ENCODE results near the gene TCAP. TPM values are rescaled to one million over a fixed set of nuclear protein-coding genes. Genes with fewer than 3 reads are reported as not detected.

The TCAP gene
- 10 to 100 TPM in 1 of 9 donors, 1 to 10 TPM in 5, under 1 TPM in 2, not detected in 1; 0.78 to 13.6 (median 1.6) TPM for total RNA-seq
- polyA plus RNA-seq, result 10 to 100 TPM in 1 of 3 donors, 1 to 10 TPM in 1, under 1 TPM in 1; 0.92 to 13.4 (median 2.9) TPM
- long read RNA-seq, donor 1, result 0 reads
- long read RNA-seq, donor 2, partial matches to known transcripts, result 0 of 1 reads
- long read RNA-seq, donor 2, other reads (novel, unspliced or antisense), result 0 of 1 reads
- long read RNA-seq, donor 3, partial matches to known transcripts, result 0 of 1 reads
- long read RNA-seq, donor 3, other reads (novel, unspliced or antisense), result 0 of 1 reads
- long read RNA-seq, donor 4, result 0 reads
- long read RNA-seq, donor 5, partial matches to known transcripts, result 0 of 1 reads
- long read RNA-seq, donor 5, other reads (novel, unspliced or antisense), result 1 of 1 reads
- long read RNA-seq, donor 6, partial matches to known transcripts, result 0 of 4 reads
- long read RNA-seq, donor 6, other reads (novel, unspliced or antisense), result 0 of 4 reads
- long read RNA-seq, donor 7, partial matches to known transcripts, result 0 of 3 reads
- long read RNA-seq, donor 7, other reads (novel, unspliced or antisense), result 0 of 3 reads
- long read RNA-seq, donor 8, result 0 reads
- long read RNA-seq, donor 9, partial matches to known transcripts, result 0 of 1 reads
- long read RNA-seq, donor 9, other reads (novel, unspliced or antisense), result 0 of 1 reads
- long read RNA-seq, donor 10, result 0 reads

- Histone ChIP-seq H3K27me3 (peaks cover 10% of the 10 kb centered on the region), H3K36me3 (replicated peaks in 1 of 2) (peaks cover 0 to 31% of the 10 kb centered on the region in 2 donors), H3K4me3 (no peak within 1 kb of the TSS), H3K4me1 (replicated peaks in 1 of 2) (peaks cover 19 to 45% of the 10 kb centered on the region in 2 donors), H3K27ac (peak within 1 kb of the TSS in 1 of 5 donors; percentile 74), H3K9me3 (replicated peaks in 1 of 3) (no peaks in the 10 kb centered on the region)
- 38 to 50% (median 40%) methylated on average over 11 to 15 of the region's 15 CpGs for WGBS, 4 donors
- intact Hi-C loops (cut with DNase I), result no loop called here
- TF ChIP-seq POLR2A (IDR thresholded peaks at IDR 0.05) (no peak), CTCF (IDR thresholded peaks at IDR 0.05) (no peak)
- peak in 1 of 7 donors; percentile 69 for DNase-seq
Measured at GRCh38 chr17:39664581-39665561, at the start of gene TCAP. Gene TCAP (plus strand): TSS chr17:39665349. CDS start chr17:39665360, 11 bp downstream.

GRCh38 chr17:39615434-39615833 lies 49.7 kb upstream of the TCAP start:
- H3K27me3 ChIP-seq, result no peaks in the 10 kb centered on the region
- H3K4me1 ChIP-seq (replicated peaks in 1 of 2), result peaks cover 5 to 6% of the 10 kb centered on the region in 2 donors
- intact Hi-C loops (cut with DNase I), result no loop called here
- H3K9me3 ChIP-seq (replicated peaks in 1 of 3), result no peaks in the 10 kb centered on the region
- no peak overlapping the region for H3K4me3 ChIP-seq
- TF ChIP-seq CTCF (IDR thresholded peaks at IDR 0.05) (no peak), POLR2A (IDR thresholded peaks at IDR 0.05) (no peak)
- H3K27ac ChIP-seq, result no peak overlapping the region
- 28 to 60% (median 56%) methylated on average over 2 to 6 of the region's 6 CpGs for WGBS, 4 donors
- H3K36me3 ChIP-seq (replicated peaks in 1 of 2), result no peaks in the 10 kb centered on the region
- DNase-seq, result no peak

- Histone ChIP-seq H3K36me3 (replicated peaks in 1 of 2) (no peaks in the 10 kb centered on the region), H3K4me1 (replicated peaks in 1 of 2) (peaks cover 6% of the 10 kb centered on the region in 2 donors), H3K4me3 (no peak overlapping the region), H3K9me3 (replicated peaks in 1 of 3) (no peaks in the 10 kb centered on the region), H3K27ac (no peak overlapping the region), H3K27me3 (no peaks in the 10 kb centered on the region)
- 83 to 94% (median 87%) methylated on average over 3 of the region's 3 CpGs for WGBS, 4 donors
- TF ChIP-seq CTCF (IDR thresholded peaks at IDR 0.05), result no peak
- no peak for TF ChIP-seq POLR2A (IDR thresholded peaks at IDR 0.05)
- DNase-seq, result no peak
- intact Hi-C loops (cut with DNase I), result no loop called here
Measured at GRCh38 chr17:39617100-39617445, 48.1 kb upstream of the TCAP start.
